ENCODE results near the gene LRRN3.

DNA sequence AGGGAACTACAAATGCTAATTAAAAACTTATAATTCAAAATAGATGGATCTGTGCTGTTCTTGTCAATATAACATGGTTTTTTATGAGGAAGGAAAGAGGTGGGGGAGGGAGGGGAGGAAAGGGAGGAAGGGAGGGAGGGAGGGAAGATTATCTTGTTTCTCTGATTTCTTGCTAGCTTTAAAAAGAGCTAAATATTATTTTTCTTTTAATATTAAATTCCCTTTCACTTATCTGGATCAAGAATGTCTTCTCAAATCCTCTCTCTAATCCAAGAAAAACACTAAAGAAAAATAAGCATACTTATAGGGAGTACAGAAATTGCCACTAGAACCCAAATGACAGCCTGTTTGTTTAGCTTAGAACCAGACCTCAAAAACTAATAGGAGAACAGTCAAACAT lies 55.2 kb downstream of the LRRN3 start:
- TF ChIP-seq, protein P1, sequence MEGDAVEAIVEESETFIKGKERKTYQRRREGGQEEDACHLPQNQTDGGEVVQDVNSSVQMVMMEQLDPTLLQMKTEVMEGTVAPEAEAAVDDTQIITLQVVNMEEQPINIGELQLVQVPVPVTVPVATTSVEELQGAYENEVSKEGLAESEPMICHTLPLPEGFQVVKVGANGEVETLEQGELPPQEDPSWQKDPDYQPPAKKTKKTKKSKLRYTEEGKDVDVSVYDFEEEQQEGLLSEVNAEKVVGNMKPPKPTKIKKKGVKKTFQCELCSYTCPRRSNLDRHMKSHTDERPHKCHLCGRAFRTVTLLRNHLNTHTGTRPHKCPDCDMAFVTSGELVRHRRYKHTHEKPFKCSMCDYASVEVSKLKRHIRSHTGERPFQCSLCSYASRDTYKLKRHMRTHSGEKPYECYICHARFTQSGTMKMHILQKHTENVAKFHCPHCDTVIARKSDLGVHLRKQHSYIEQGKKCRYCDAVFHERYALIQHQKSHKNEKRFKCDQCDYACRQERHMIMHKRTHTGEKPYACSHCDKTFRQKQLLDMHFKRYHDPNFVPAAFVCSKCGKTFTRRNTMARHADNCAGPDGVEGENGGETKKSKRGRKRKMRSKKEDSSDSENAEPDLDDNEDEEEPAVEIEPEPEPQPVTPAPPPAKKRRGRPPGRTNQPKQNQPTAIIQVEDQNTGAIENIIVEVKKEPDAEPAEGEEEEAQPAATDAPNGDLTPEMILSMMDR (IDR thresholded peaks at IDR 0.05; ENCODE audit: insufficient read depth, low read depth, low read length), result no peak
- no peak for TF ChIP-seq EZH2 (IDR thresholded peaks at IDR 0.05; ENCODE audit: insufficient read depth, low read length)
